Measurements from ENCODE around the gene HACD2.
A peak's percentile ranks its signal among the peaks of the same experiment; 100 is the strongest.

HACD2 gene

DNA sequence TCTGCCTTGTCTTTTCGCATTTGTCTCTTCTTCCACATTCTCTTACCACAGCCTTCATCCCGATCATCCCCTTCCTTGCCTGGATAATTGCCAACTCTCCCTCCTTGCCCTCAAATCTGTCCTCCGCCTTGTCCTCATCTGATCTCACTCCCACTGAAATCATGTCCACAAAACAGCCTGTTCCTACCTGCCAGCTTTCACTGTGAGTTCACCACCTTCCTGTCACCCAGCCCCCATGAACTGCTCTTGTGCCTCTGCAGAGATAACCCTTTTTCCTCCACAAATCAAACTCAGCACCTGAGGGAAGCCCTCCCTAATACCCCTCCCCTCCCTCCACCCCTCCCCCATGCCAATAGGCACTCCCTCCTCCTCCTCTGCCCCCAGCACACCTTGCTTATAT is 131.2 kb downstream of the HACD2 start:
- TF ChIP-seq, protein P1, sequence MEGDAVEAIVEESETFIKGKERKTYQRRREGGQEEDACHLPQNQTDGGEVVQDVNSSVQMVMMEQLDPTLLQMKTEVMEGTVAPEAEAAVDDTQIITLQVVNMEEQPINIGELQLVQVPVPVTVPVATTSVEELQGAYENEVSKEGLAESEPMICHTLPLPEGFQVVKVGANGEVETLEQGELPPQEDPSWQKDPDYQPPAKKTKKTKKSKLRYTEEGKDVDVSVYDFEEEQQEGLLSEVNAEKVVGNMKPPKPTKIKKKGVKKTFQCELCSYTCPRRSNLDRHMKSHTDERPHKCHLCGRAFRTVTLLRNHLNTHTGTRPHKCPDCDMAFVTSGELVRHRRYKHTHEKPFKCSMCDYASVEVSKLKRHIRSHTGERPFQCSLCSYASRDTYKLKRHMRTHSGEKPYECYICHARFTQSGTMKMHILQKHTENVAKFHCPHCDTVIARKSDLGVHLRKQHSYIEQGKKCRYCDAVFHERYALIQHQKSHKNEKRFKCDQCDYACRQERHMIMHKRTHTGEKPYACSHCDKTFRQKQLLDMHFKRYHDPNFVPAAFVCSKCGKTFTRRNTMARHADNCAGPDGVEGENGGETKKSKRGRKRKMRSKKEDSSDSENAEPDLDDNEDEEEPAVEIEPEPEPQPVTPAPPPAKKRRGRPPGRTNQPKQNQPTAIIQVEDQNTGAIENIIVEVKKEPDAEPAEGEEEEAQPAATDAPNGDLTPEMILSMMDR (conservative IDR thresholded peaks at IDR 0.05; ENCODE audit: control insufficient read depth, insufficient read depth, low read depth, low read length) = no peak

DNA sequence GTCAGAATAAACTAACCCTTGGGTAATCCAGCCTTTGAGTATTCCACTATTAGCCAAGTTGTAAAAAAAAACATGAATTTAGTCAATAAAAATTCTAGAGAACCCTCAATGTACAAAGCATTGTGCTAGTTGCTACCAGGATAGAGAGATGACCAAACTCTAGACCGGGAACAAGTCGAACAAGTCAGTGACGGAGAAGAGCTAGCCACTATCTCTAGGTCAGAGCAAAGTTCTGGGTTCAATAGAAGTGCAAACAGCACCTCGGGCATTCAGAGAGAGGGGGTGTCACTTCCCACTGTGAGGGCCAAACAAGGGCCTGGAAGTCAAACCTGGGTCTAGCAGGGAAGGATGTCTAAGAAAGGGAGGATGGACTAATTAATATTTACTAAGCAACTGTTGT is 133.7 kb downstream of the HACD2 start:
- H3K4me3 ChIP-seq (ENCODE audit: control insufficient read depth, low read depth, low read length) = no peak overlapping the region
- TF ChIP-seq, protein P1 (conservative IDR thresholded peaks at IDR 0.05; ENCODE audit: control insufficient read depth, insufficient read depth, low read depth, low read length) = no peak
- no peak for DNase-seq (ENCODE audit: low read depth)

More for the DNA sequence above, 131.2 kb downstream of the HACD2 start:
- no peak for DNase-seq (ENCODE audit: low read depth)
- no peak overlapping the region for H3K4me3 ChIP-seq (ENCODE audit: control insufficient read depth, low read depth, low read length)

DNA sequence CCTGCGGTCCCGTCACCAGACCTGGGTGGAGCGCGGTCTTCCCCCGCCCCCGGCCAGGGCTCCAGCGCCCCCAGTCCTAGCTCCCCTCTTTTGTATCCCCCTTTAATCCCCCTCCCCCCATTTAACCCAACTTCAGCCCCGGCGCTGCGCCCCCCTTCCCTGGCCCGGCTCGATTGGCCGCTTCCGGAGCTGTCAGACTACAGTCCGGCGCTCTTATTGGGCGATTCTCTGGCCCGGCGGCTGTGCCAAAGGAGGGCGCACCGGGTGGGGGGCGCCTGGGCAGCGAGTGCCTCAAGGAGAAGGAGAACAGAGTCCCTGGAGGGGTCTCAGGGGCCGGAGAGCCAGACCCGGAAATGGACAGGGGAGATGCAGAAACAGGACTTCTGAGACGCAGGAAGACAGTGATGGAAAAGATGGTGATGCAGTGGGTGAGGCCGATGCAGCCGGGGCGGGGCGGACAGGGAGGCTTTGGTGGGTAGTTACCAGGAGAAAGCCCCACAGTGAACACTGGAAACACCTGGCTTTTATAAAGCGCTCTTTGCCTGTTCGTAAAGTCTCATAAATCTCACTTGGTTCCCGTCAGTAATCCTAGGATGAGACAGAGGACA is 134.8 kb downstream of the HACD2 start:
- no peak for DNase-seq (ENCODE audit: low read depth)
- H3K4me3 ChIP-seq (ENCODE audit: control insufficient read depth, low read depth, low read length) = peak overlapping the region; percentile 41
- TF ChIP-seq, protein P1 (conservative IDR thresholded peaks at IDR 0.05; ENCODE audit: control insufficient read depth, insufficient read depth, low read depth, low read length) = no peak

DNA sequence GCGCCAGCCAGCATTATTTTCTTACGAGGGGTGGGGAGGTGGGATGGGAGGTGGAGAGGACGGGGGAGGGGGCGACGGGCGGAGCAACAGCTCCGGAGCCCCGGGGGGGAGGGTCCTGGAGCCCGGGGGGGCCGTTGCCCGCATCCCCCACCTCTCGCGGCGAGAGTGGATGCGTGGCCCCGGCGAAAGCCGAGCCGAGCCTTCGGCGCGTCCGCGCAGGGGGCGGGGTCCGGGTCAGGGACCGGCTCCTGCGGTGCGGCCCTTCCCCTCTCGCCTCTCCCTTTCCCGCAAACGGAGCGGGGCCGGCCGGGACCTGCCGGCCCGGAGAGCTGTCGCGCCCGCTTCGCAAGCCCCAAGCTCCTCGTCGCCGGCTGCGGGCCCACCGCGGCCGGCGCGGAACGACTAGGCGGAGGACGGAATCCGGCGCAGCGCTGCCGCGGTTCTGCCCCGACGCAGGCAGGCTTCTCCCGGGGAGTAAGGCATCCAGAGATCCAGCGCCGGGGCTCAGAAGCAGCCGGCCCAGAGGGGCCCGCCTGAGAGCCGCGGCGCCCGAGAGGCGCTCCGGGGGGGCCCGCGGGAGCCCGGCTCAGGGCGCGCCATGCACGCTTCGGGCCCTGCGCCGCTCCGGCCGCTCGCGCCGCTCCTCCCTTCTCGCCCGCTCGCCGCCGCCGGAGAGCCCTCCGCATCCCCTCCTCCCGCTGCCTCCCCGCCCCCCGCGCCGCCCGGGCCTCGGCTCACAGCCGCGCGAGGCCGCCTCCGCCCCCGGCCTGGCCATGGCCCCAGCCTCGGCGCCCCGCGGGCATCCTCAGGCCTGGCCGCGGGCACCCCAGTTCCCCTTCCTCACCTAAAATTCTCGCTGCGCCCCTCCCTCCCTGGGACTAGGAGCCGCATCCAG is 135.5 kb downstream of the HACD2 start:
- TF ChIP-seq, protein P1 (conservative IDR thresholded peaks at IDR 0.05; ENCODE audit: control insufficient read depth, insufficient read depth, low read depth, low read length) = no peak
- H3K4me3 ChIP-seq (ENCODE audit: control insufficient read depth, low read depth, low read length) = peak overlapping the region; percentile 41
- DNase-seq (ENCODE audit: low read depth) = peak; percentile 4

DNA sequence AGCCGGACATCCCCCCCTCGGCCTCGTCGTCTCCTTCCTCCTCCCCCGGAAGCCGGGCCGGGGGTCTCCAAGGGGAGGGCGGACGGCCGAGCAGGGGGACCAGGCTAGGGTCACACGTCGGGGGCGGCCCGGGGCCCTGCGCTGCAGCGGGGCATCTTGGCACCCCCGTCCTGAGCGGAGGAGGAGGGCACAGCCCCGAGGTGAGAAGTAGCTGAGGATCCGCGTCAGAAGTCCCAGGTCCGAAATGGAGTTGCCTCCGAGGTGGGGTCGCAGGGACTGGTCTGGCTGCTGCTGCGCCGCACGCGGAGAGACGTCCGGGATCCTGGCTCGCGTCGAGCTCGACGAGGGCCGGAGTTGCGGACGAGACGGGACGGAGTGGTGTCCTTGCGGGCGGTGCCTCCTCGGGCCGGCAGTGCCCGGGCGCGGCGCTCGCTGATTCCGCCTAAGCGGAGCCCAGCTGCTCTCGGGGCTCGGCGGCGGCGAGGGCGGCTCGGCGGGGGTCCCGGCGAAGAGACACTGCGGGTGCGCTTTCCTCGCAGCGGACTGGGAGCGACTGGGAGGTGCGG is 136.2 kb downstream of the HACD2 start, which contains the start of gene ADCY5:
Gene ADCY5 (minus strand): TSS at position 555 of the 566 bp plus-strand sequence. CDS start 545 bp downstream, at position 10.
- DNase-seq (ENCODE audit: low read depth) = no peak
- H3K4me3 ChIP-seq (ENCODE audit: control insufficient read depth, low read depth, low read length) = peak within 1 kb of the TSS; percentile 41
- TF ChIP-seq, protein P1 (conservative IDR thresholded peaks at IDR 0.05; ENCODE audit: control insufficient read depth, insufficient read depth, low read depth, low read length) = no peak

DNA sequence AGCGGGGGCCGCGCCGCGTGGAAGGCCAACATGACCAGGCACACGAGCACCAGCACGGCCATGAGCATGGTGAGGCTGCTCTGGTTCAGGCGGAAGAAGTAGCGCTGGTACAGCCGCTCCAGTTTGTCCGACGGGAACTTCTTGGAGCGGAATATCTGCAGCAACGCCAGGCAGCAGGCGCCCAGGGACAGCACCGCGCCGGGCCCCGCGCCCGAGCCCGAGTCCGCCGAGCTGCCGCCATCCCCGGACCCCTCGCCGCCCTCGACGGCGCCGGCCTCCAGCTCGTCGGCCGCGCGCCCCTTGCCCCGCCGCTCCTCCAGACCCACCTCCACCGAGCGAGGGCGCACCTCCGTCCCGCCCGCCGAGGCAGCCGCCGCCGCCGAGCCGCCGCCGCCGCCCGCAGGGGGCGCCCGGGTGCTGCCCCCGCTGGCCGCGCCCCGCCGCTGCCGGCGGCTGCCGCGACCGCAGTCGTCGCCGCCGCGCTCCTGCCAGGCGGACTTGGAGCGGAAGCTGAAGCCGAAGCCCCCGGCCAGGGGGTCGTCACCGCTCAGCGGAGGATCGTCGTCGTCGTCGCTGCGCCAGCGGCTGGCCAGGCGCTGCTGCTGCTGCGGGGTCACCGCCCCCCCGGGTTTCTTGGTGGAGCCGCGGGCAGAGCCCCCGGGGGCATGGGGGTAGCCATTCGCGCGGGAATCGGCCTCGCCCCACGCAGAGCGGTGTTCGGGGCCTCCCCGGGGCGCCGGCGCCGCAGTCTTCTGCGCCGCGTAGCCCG is 136.9 kb downstream of the HACD2 start:
- TF ChIP-seq, protein P1 (conservative IDR thresholded peaks at IDR 0.05; ENCODE audit: control insufficient read depth, insufficient read depth, low read depth, low read length) = no peak

More for the DNA sequence above, 136.9 kb downstream of the HACD2 start:
- no peak for DNase-seq (ENCODE audit: low read depth)
- H3K4me3 ChIP-seq (ENCODE audit: control insufficient read depth, low read depth, low read length) = no peak overlapping the region

Data from fibroblast of mammary gland (primary cell).